Epithelial cell of prostate (primary cell): ENCODE data around the gene FSTL5.
A peak's percentile ranks its signal among the peaks of the same experiment; 100 is the strongest.
"Not testable (repeated sequence)": the region's sequence is repeated elsewhere in the genome, so short reads cannot be mapped to it uniquely, and the experiment has no call there.

Experiments
- DNase-seq: peaks from one replicate; pipeline ENCODE4 v3.0.0-alpha.2; 2011; ENCODE audit warnings: low read depth, low spot score
- H3K27ac ChIP-seq: fragments of 450-650 bp; 2 replicates; pipeline ENCODE4 v1.5.1; 2017; ENCODE audit warnings: mild to moderate bottlenecking

The FSTL5 gene

GRCh38 chr4:161760008-161760407 is 403.8 kb downstream of the FSTL5 start:
- DNase-seq, result no peak
- no peak overlapping the region for H3K27ac ChIP-seq

GRCh38 chr4:161758412-161758811 is 405.4 kb downstream of the FSTL5 start:
- not testable (repeated sequence) for H3K27ac ChIP-seq, DNase-seq

- H3K27ac ChIP-seq, result no peak overlapping the region
- no peak for DNase-seq
Observed at GRCh38 chr4:161728929-161729328, 434.9 kb downstream of the FSTL5 start.

GRCh38 chr4:161721947-161722346 is 441.9 kb downstream of the FSTL5 start:
- DNase-seq, result no peak
- no peak overlapping the region for H3K27ac ChIP-seq

GRCh38 chr4:161717084-161717483 is 446.7 kb downstream of the FSTL5 start:
- no peak for DNase-seq
- H3K27ac ChIP-seq, result no peak overlapping the region

GRCh38 chr4:161714931-161715330 is 448.9 kb downstream of the FSTL5 start:
- DNase-seq, result no peak
- H3K27ac ChIP-seq, result peak overlapping the region; percentile 70

GRCh38 chr4:161714022-161714751 is 449.6 kb downstream of the FSTL5 start:
- DNase-seq, result peak; percentile 84
- H3K27ac ChIP-seq, result peak overlapping the region; percentile 70

GRCh38 chr4:161704653-161705052 is 459.1 kb downstream of the FSTL5 start:
- no peak for DNase-seq
- H3K27ac ChIP-seq, result no peak overlapping the region

- no peak overlapping the region for H3K27ac ChIP-seq
- no peak for DNase-seq
Observed at GRCh38 chr4:161704040-161704439, 459.8 kb downstream of the FSTL5 start.

- DNase-seq, result no peak
- no peak overlapping the region for H3K27ac ChIP-seq
Observed at GRCh38 chr4:161702287-161702686, 461.5 kb downstream of the FSTL5 start.

- H3K27ac ChIP-seq, result no peak overlapping the region
Observed at GRCh38 chr4:161696944-161697343, 466.9 kb downstream of the FSTL5 start.

GRCh38 chr4:161680146-161680545 is 483.7 kb downstream of the FSTL5 start:
- no peak for DNase-seq
- H3K27ac ChIP-seq, result no peak overlapping the region

More at GRCh38 chr4:161696944-161697343, 466.9 kb downstream of the FSTL5 start:
- no peak for DNase-seq

GRCh38 chr4:161664740-161665139 is 499.1 kb downstream of the FSTL5 start:
- DNase-seq, result no peak

GRCh38 chr4:161663844-161664243 is 500.0 kb downstream of the FSTL5 start:
- no peak overlapping the region for H3K27ac ChIP-seq
- DNase-seq, result no peak

More at GRCh38 chr4:161664740-161665139, 499.1 kb downstream of the FSTL5 start:
- H3K27ac ChIP-seq, result no peak overlapping the region

GRCh38 chr4:161658676-161659075 is 505.1 kb downstream of the FSTL5 start:
- DNase-seq, result no peak
- no peak overlapping the region for H3K27ac ChIP-seq

- DNase-seq, result no peak
- H3K27ac ChIP-seq, result no peak overlapping the region
Observed at GRCh38 chr4:161657616-161658015, 506.2 kb downstream of the FSTL5 start.

GRCh38 chr4:161656594-161656993 is 507.2 kb downstream of the FSTL5 start:
- DNase-seq, result no peak
- H3K27ac ChIP-seq, result no peak overlapping the region

- H3K27ac ChIP-seq, result no peak overlapping the region
- no peak for DNase-seq
Observed at GRCh38 chr4:161655148-161655547, 508.7 kb downstream of the FSTL5 start.

GRCh38 chr4:161653697-161654096 is 510.1 kb downstream of the FSTL5 start:
- no peak overlapping the region for H3K27ac ChIP-seq
- DNase-seq, result no peak

- no peak for DNase-seq
- H3K27ac ChIP-seq, result no peak overlapping the region
Observed at GRCh38 chr4:161651586-161651985, 512.2 kb downstream of the FSTL5 start.

GRCh38 chr4:161650812-161651211 is 513.0 kb downstream of the FSTL5 start:
- H3K27ac ChIP-seq, result no peak overlapping the region
- DNase-seq, result no peak

- H3K27ac ChIP-seq, result no peak overlapping the region
- DNase-seq, result no peak
Observed at GRCh38 chr4:161647757-161648156, 516.0 kb downstream of the FSTL5 start.
